HEK293T (cell line): ENCODE measurements around the gene TGFBR3.

Experiments used
- TARDBP ChIP-seq: fragments of 450-650 bp; IDR thresholded peaks from 2 replicates; pipeline ENCODE4 v1.6.1; 2016
- TF ChIP-seq, protein P1 (sequence below): fragments of 450-650 bp; IDR thresholded peaks from 2 replicates; pipeline ENCODE4 v1.6.1; 2016

DNA sequence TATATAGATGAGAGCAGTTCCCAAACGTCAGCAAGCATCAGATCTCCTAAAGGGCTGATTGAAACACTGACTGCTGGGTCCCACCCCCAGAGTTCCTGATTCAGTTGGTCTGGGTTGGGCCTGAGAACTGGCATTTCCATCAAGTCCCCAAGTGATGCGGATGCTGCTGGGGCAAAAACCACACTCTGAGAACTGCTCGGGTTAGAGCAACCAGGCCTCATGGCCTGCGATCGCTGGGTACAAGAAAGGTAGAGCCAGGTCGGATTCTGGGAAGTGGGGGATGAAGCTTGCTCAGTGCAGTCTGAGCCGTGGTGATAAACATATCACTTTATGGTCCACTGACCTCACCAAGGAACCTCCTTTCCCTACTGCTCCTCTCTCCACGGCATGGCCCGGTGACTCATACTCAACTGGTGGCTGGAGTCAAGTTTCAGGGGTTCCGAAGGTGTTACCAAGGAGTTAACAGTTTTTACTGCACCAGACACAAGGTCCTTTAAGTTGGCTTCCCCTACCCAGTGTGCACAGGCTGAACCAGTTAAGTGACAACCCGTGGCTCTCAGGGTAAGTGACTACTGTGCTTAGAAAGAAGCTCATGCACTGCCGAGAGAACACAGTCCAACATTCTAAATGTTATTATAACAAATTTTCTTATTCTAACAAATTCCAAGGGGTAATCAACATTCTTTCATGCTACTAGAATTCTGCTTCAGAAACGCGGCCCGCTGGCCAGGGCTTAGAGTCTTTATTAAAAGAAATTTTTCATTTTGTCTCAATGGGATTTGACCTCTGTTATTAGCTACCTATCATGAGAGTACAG lies 153.5 kb downstream of the TGFBR3 start:
- TF ChIP-seq TARDBP = no peak
- TF ChIP-seq, protein P1, sequence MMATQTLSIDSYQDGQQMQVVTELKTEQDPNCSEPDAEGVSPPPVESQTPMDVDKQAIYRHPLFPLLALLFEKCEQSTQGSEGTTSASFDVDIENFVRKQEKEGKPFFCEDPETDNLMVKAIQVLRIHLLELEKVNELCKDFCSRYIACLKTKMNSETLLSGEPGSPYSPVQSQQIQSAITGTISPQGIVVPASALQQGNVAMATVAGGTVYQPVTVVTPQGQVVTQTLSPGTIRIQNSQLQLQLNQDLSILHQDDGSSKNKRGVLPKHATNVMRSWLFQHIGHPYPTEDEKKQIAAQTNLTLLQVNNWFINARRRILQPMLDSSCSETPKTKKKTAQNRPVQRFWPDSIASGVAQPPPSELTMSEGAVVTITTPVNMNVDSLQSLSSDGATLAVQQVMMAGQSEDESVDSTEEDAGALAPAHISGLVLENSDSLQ = no peak
